ENCODE results near the gene CNN3. TPM values are rescaled to one million over a fixed set of nuclear protein-coding genes. Genes with fewer than 3 reads are reported as not detected.
A peak's percentile ranks its signal among the peaks of the same experiment; 100 is the strongest.
"Not testable (repeated sequence)": the region's sequence is repeated elsewhere in the genome, so short reads cannot be mapped to it uniquely, and the experiment has no call there.

CNN3 gene
- total RNA-seq, 1 donor = 485 TPM

DNA sequence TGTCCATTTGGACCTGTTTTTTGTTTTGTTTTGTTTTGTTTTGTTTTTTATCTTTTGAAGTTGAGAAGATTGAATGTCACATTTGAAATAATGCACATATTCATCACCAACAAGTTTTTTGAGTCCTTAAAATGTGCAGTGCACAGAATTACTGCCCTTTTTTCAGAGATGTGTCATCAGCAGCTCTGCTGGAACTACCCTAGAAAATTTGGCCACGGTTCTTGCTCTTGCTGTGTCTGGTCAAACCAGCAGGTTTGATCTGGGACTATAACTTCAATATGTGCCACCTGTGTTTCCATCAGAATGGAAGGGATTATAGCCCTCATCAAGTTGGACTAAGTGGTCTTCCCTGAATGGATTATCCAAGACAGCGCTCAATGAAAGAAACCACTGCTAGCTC lies 24.1 kb upstream of the CNN3 start:
- TF ChIP-seq, protein P1, sequence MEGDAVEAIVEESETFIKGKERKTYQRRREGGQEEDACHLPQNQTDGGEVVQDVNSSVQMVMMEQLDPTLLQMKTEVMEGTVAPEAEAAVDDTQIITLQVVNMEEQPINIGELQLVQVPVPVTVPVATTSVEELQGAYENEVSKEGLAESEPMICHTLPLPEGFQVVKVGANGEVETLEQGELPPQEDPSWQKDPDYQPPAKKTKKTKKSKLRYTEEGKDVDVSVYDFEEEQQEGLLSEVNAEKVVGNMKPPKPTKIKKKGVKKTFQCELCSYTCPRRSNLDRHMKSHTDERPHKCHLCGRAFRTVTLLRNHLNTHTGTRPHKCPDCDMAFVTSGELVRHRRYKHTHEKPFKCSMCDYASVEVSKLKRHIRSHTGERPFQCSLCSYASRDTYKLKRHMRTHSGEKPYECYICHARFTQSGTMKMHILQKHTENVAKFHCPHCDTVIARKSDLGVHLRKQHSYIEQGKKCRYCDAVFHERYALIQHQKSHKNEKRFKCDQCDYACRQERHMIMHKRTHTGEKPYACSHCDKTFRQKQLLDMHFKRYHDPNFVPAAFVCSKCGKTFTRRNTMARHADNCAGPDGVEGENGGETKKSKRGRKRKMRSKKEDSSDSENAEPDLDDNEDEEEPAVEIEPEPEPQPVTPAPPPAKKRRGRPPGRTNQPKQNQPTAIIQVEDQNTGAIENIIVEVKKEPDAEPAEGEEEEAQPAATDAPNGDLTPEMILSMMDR (IDR thresholded peaks at IDR 0.05; ENCODE audit: insufficient read depth, low read depth, low read length) = no peak
- H3K4me3 ChIP-seq (ENCODE audit: low read depth, low read length) = no peak overlapping the region
- DNase-seq (ENCODE audit: low read depth) = no peak

- peak; percentile 93 for DNase-seq (ENCODE audit: low read depth)
- TF ChIP-seq, protein P1 (IDR thresholded peaks at IDR 0.05; ENCODE audit: insufficient read depth, low read depth, low read length) = no peak
- H3K4me3 ChIP-seq (ENCODE audit: low read depth, low read length) = no peak overlapping the region
These were observed 23.1 kb upstream of the CNN3 start for GRCh38 chr1:94949681-94950661.

- H3K4me3 ChIP-seq (ENCODE audit: low read depth, low read length) = no peak overlapping the region
- TF ChIP-seq, protein P1 (IDR thresholded peaks at IDR 0.05; ENCODE audit: insufficient read depth, low read depth, low read length) = no peak
- peak; percentile 83 for DNase-seq (ENCODE audit: low read depth)
These were observed 20.5 kb upstream of the CNN3 start for GRCh38 chr1:94947437-94947836.

GRCh38 chr1:94946886-94947285 lies 20.0 kb upstream of the CNN3 start:
- DNase-seq (ENCODE audit: low read depth) = no peak
- TF ChIP-seq, protein P1 (IDR thresholded peaks at IDR 0.05; ENCODE audit: insufficient read depth, low read depth, low read length) = no peak
- H3K4me3 ChIP-seq (ENCODE audit: low read depth, low read length) = no peak overlapping the region

DNA sequence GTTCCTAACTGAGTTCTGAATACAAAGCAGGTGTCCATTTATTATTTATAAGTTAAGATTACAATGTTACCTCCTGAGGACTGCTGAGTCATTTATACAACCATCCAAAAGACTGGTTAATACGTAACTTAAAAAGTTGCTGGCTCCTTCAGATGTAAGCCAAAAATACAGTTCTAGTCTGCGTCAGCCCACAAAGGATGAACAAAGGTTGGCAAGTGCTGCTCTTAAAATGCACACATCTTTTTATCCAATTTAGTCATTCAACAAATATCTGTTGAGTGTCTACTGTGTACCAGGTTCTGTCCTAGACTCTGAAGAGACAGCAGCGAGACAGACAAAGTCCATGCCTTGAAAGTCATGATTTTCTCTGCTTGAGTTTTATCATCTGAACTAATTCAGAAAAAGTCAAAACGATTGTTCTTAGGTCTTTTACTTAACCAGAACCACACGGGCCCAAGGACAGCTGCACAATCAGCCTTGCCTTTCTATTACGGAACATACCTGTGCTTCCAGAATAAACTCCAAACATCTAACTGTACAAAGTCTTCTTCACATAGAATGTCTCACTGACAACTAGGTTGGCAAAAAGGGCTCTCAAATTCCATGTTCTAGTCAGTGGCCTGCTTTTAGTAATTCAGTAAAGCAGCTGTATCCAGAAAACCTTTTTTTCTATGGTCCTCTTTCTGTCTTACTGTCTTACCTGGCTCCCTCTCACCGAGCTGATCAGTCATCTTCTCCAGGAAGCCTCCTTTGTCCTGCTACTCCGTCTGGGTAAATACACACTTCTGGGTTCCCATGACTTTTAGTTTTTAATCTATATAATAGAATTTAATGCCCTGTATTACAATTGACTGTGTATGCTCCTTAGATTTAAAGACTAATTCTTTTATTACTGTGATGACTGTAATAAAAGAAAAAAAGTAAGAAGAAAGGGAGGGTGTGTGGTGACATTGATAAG lies 15.5 kb upstream of the CNN3 start:
- no peak overlapping the region for H3K4me3 ChIP-seq (ENCODE audit: low read depth, low read length)
- DNase-seq (ENCODE audit: low read depth) = no peak
- TF ChIP-seq, protein P1 (IDR thresholded peaks at IDR 0.05; ENCODE audit: insufficient read depth, low read depth, low read length) = no peak

DNA sequence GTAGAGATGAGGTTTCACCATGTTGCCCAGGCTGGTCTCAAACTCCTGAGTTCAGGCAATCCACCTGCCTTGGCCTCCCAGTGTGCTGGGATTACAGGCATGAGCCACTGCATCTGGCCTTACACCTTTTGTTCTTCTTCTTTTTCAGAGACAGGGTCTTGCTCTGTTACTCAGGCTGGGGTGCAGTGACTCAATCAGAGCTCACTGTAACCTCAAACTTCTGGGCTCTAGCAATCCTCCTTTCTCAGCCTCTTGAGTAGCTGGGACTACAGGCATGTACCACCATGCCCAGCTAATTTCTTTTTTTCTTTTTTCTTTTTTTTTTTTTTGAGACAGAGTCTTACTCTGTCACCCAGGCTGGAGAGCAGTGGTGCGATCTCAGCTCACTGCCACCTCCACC lies 14.6 kb upstream of the CNN3 start:
- H3K4me3 ChIP-seq (ENCODE audit: low read depth, low read length) = not testable (repeated sequence)

GRCh38 chr1:94940738-94941137 lies 13.8 kb upstream of the CNN3 start:
- no peak overlapping the region for H3K4me3 ChIP-seq (ENCODE audit: low read depth, low read length)
- DNase-seq (ENCODE audit: low read depth) = no peak
- TF ChIP-seq, protein P1 (IDR thresholded peaks at IDR 0.05; ENCODE audit: insufficient read depth, low read depth, low read length) = no peak

More for the DNA sequence above, 14.6 kb upstream of the CNN3 start:
- not testable (repeated sequence) for DNase-seq (ENCODE audit: low read depth)

Measured in fibroblast of villous mesenchyme (primary cell).